ENCODE results near the gene SSMEM1.

Gene SSMEM1

GRCh38 chr7:130254555-130254954, 46.9 kb downstream of the SSMEM1 start:
- DNase-seq = no peak

GRCh38 chr7:130256704-130257103, 49.0 kb downstream of the SSMEM1 start:
- DNase-seq = no peak

GRCh38 chr7:130258494-130259078, 50.9 kb downstream of the SSMEM1 start:
- no peak for DNase-seq

- no peak for DNase-seq
These were observed 54.8 kb downstream of the SSMEM1 start for GRCh38 chr7:130262448-130262847.

- DNase-seq = no peak
These were observed 55.5 kb downstream of the SSMEM1 start for GRCh38 chr7:130263130-130263529.

Data from activated gamma-delta T cell treated with Interleukin-2 at 50 U/mL for 16 hours (primary cell).